ENCODE measurements around the gene PTGDR2.

GRCh38 chr11:60830478-60831142 is 25.1 kb downstream of the PTGDR2 start:
- no peak for TF ChIP-seq POLR2A (IDR thresholded peaks at IDR 0.05)
- no peak for TF ChIP-seq POLR2AphosphoS5 (IDR thresholded peaks at IDR 0.05)
